ENCODE results near the gene UBE2L6.
A peak's percentile ranks its signal among the peaks of the same experiment; 100 is the strongest.
"Not testable (repeated sequence)": the region's sequence is repeated elsewhere in the genome, so short reads cannot be mapped to it uniquely, and the experiment has no call there.

UBE2L6 gene

GRCh38 chr11:57566005-57566904, 1.2 kb downstream of the UBE2L6 start:
- peak; percentile 43 for DNase-seq

- DNase-seq, result no peak
Observed at GRCh38 chr11:57562596-57562995, 4.9 kb downstream of the UBE2L6 start.

- no peak for DNase-seq
Observed at GRCh38 chr11:57560146-57560545, 7.3 kb downstream of the UBE2L6 start.

- no peak for DNase-seq
Observed at GRCh38 chr11:57556041-57556440, 11.4 kb downstream of the UBE2L6 start.

GRCh38 chr11:57555393-57555792, 12.1 kb downstream of the UBE2L6 start:
- DNase-seq, result no peak

GRCh38 chr11:57552479-57552878, 15.0 kb downstream of the UBE2L6 start:
- no peak for DNase-seq

GRCh38 chr11:57551941-57552340, 15.5 kb downstream of the UBE2L6 start:
- DNase-seq, result no peak

GRCh38 chr11:57549983-57550382, 17.5 kb downstream of the UBE2L6 start:
- DNase-seq, result no peak

GRCh38 chr11:57547854-57548377, 19.6 kb downstream of the UBE2L6 start:
- no peak for DNase-seq

- DNase-seq, result no peak
Observed at GRCh38 chr11:57546869-57547475, 20.5 kb downstream of the UBE2L6 start.

GRCh38 chr11:57546451-57546850, 21.0 kb downstream of the UBE2L6 start:
- no peak for DNase-seq

- no peak for DNase-seq
Observed at GRCh38 chr11:57545883-57546282, 21.6 kb downstream of the UBE2L6 start.

- no peak for DNase-seq
Observed at GRCh38 chr11:57544566-57544965, 22.9 kb downstream of the UBE2L6 start.

- DNase-seq, result no peak
Observed at GRCh38 chr11:57543593-57543992, 23.9 kb downstream of the UBE2L6 start.

GRCh38 chr11:57542582-57542981, 24.9 kb downstream of the UBE2L6 start:
- DNase-seq, result no peak

GRCh38 chr11:57541169-57541568, 26.3 kb downstream of the UBE2L6 start:
- DNase-seq, result no peak

- no peak for DNase-seq
Observed at GRCh38 chr11:57539342-57539741, 28.1 kb downstream of the UBE2L6 start.

- no peak for DNase-seq
Observed at GRCh38 chr11:57536947-57537619, 30.4 kb downstream of the UBE2L6 start, which contains the start of gene SMTNL1. SMTNL1 (plus strand) TSS chr11:57537595; CDS start chr11:57542643, 5,048 bp downstream.

- not testable (repeated sequence) for DNase-seq
Observed at GRCh38 chr11:57534449-57534848, 33.0 kb downstream of the UBE2L6 start.

GRCh38 chr11:57530596-57531507, 36.6 kb downstream of the UBE2L6 start, which contains the start of gene TIMM10:
TIMM10 (minus strand) TSS chr11:57530754; CDS start chr11:57530189, 565 bp downstream.
- DNase-seq, result peak; percentile 95

- DNase-seq, result peak; percentile 7
Observed at GRCh38 chr11:57530215-57530595, 37.3 kb downstream of the UBE2L6 start.

- DNase-seq, result no peak
Observed at GRCh38 chr11:57529012-57529411, 38.5 kb downstream of the UBE2L6 start.
